GM15510 (cell line): ENCODE results near the gene SLC9A5.

ENCODE experiments used
- POLR2A ChIP-seq: IDR thresholded peaks from 3 replicates; pipeline ENCODE4 v1.6.1; 2011; ENCODE audit warnings: borderline replicate concordance; ENCODE audit not compliant: insufficient read length; ENCODE audit errors: extremely low read depth

SLC9A5 gene

DNA sequence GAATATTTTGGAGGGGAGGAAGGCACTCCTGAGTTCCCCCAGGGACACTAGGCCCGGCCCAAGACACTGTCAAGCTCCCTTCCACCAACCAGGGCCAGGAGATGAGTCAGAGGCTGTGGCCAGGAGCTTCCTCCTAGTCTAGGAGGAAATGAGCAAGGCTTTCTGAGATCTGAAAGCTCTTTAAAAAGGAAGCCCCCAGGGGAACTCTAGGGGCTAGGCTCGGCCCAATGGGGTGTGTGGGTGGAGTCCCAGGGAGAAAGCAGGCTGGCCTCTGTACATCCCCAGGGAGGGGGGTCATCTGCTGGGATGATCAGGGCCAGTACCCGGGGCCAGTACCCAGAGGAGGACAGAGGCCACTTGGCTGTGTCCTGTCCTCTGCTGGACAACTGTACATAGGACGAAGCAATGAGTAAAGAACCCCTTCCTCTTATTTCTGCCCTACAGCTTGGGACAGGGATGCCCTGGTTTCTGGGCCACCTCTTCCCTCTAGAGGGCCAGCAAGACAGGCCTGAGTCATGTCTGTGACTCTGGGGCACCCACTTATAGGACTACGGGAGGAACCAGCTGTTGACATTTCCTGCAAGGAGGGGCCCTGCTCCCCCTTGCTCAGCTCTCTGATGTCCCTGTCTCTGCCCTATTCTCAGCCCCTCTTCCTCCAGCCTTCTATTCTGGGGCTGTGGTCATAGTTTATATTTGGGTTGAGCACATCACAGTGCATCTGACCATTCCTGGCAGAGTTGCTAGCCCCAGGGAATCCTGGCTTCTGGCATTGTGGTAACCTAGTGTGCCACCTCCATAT, 4.2 kb upstream of the SLC9A5 start:
- TF ChIP-seq POLR2A: peak; percentile 59

DNA sequence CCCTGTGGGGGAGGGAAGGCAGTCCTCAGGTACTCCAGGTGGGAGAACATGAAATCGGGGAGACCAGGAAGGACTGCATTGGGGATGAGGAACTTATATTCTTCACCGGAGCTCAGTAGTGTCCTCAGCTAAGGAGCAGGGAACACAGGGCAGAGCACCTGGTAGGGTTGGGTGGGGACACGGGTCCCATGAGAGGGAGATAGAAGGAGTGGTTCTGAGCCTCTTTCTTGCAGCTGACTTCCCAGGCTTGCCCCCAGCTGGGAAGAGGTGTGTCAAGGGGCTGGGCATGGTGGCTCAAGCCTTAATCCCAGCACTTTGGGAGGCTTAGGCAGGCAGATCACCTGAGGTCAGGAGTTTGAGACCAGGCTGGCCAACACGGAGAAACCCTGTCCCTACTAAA, 3.6 kb upstream of the SLC9A5 start:
- no peak for TF ChIP-seq POLR2A

DNA sequence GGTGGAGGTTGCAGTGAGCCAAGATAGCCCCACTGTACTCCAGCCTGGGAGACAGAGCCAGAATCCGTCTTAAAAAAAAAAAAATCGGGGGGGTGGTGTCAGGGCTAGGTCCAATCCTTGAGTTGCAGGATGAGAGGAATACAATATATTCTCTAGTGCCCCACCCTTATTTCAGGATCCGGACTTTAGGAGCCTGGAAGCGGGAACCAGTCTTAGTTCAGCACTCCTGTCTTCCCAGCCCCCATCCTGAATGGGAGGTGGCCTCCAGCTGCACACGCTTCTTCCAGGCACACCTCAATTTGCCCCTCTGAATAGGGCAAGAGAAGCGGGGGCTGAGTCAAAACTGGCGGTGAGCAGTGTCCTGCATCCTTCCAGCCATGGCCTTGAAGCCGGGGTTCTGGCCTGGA, 3.1 kb upstream of the SLC9A5 start:
- TF ChIP-seq POLR2A: no peak

DNA sequence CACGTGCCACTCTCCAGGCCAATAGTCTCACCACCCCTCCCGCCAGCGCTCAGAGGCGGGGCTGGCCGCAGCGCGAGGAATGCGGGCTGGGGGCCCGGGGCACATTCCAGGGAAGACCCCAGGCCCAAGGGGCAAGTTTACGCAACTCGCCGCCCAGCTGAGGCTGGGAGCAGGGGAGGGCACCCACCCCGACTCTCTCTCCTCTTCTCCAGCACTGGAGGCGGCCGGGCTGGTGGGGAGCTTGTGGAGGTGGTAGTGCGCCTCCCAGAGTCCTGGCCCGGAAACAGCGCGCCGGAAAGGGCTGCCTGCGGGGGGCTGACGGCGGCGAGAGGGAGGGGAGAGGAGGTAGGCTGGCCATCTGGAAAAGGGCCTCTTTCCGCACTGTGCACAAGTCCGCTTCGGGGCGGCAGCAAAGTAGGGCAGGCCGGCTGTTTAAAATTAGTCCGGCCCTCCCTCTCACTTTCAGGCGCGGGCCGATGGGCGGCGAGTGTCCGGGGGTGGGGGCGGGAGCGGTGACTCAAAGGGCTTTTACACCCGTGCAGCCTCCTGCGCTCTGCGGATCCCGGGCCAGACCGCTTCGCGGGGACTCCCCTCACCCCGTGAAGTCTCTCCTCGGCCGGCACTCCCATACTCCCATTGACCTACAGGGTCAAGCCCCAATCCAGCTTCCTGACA, 2.6 kb upstream of the SLC9A5 start:
- TF ChIP-seq POLR2A: peak; percentile 41

DNA sequence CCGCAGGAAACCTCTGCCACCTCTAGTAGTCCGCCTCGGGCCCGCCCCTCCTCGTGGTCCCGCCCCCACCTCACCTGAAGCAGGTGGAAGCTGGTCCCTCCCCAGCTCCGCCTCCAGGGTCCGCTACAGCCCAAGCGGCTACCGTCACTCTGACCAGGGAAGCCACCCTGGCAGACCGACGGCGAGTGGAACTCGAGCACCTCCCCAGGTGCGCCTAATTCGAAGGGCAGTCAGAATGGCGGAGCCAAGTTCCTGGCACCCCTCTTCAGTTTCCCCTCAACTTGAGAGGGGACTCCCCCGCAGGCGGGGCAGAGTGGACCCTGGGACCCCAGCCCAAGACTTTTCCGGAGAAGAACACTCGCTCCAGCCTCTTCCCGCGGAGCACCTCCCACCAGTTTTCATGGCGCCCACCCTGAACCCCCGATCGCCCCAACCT, 2.0 kb upstream of the SLC9A5 start:
- no peak for TF ChIP-seq POLR2A

DNA sequence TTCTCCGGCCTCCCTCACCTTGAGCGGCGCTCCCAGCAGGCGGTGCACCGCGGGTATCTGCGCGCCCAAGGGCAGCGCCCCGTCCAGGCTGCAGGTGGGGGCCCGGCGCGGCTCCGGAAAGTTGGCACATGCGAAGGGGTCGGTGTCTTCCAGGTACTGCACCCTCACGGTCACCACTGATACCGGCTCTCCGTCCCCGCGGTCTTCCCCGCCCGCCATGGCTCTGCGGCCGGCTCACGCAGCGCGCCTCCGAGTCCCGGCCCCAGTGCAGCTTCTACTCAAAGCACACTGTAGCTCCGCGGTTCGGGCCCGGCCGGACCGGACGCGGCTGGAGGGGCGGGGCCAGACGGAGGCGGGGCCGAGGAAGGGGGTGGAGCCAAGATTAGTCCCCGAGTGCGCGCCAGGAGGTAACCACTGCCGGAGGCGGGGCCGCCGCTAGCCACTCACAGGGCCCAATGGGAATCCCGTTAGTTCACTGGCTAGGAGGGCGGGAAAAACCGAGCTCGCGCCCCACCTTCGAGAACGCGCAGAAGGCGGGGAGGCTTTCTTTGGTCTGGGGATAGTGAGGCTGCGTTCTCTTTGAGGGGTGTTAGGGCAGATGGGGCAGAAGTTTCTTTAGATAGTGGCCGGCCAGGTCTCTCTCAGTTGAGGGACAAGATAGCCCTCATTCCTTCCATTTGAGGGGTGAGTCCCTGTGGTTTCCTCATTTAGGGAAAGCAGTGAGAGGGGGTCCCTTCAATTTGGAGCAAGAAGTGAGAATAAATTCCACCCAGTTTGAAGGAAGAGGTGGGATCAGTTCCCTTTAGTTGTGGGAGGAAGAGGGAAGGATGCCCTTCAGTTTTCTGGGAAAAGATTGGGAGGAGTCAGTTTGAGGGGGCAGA, 1.3 kb upstream of the SLC9A5 start, which contains the start of gene FHOD1:
Gene FHOD1, minus strand, starts transcription at position 290 of the 881 bp plus-strand sequence. Its CDS starts 71 bp downstream, at position 219.
- TF ChIP-seq POLR2A: peak; percentile 87

DNA sequence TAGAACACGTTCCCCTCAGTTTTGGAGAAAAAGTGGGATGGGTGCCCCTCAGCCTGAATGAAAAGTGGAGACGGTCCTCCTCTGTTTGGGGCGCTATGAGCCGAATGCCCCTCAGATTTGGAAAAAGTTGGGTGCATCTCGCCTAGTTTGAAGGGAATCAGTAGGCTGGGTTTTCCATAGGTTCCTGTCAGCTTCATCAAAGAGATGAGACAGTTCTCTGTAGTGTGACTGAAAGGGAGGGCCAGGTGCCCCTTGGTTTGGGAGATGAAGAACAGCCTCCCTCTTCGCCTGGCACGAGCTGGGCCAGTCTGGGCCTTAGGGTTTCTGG, 742 bp upstream of the SLC9A5 start:
- TF ChIP-seq POLR2A: no peak

DNA sequence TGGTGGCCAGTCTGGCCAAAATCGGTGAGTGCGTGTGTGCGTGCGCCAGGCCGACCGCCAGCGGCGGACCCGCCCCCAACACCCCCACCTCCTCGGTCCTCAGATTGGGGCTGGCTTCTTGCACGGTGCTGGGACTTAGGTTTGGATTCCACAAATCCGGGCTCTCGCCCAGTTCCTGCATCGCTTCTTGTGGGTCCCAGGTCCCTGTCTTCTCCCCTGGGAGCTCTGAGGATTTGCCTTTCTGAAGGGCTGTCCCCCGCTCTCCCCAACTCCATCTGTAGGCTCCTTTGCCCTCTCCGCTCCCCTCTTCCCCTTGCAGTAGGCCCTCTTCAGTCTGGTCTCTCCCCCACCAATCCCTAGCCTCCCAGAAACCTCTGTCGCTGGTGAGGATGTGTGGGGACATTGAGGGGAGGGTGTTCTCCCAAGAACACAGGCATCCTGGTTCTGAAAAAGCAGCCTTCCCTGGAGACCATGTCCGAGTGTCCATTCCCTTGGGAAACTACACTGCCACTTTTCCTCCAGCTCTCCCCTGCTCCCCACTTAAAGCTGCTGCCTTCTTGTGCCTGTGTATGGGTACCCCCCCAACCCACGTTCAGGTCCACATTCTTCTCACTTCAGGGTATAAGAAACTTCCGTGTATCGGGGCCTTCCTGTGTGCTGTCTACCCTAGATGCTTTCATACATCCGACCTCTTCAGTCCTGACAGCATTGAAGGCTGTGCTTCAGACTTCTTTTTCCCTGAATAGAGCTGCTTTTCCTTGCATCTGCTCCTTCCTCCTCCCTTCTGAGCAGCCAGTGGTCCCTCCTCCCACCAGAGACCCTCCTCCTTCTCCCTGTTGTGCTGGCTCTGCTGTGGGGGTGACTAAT, 632 bp downstream of the SLC9A5 start:
- TF ChIP-seq POLR2A: no peak

DNA sequence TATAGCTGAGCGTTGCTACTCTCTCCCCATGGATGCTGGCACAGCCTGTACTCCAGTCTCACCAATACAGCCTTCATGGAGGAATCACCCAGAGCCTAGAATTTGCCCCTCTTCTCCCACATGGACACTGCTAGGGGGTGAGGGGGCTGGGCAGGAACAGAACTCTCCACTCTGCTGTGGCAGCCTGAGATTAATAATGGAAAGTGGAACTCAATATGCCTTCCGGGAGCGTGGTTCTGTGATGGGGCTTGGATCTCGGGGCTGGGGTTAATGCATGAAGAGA, 1.2 kb downstream of the SLC9A5 start:
- no peak for TF ChIP-seq POLR2A

DNA sequence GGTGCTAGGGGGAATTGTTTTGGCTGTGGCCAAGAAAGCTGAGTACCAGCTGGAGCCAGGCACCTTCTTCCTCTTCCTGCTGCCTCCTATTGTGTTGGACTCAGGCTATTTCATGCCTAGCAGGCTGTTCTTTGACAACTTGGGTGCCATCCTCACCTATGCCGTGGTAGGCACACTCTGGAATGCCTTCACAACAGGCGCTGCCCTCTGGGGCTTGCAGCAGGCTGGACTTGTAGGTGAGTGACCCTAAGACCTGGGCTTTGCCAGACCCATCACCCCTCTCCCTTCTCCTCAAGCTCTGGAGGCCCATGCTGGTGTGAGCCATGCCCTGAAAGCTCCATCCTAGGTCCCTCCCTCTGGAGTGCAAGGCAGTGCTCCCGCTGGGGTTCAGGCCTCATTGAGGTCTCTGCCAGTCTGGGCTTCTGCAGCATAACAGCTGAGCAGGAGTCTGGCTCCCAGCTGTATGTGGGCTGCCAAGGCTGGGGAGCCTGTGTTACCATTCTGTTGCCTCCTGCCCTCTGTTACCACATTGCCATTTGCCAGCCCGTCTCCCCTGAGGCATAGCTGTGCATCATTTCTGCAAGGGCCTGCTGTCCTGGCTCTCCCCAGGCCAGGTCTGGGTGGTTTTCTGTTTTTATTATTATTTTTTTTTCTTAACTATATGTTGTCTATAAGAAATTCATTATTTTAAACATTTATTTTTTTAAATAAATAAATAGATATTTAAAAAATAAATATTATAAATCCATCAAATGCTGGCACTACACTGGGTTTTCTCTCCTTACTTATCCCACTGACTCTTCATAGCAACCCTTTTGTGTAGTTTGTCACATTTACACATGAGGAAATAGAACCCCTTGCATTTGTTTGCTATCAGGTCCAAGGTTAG, 4.1 kb downstream of the SLC9A5 start:
- TF ChIP-seq POLR2A: no peak

DNA sequence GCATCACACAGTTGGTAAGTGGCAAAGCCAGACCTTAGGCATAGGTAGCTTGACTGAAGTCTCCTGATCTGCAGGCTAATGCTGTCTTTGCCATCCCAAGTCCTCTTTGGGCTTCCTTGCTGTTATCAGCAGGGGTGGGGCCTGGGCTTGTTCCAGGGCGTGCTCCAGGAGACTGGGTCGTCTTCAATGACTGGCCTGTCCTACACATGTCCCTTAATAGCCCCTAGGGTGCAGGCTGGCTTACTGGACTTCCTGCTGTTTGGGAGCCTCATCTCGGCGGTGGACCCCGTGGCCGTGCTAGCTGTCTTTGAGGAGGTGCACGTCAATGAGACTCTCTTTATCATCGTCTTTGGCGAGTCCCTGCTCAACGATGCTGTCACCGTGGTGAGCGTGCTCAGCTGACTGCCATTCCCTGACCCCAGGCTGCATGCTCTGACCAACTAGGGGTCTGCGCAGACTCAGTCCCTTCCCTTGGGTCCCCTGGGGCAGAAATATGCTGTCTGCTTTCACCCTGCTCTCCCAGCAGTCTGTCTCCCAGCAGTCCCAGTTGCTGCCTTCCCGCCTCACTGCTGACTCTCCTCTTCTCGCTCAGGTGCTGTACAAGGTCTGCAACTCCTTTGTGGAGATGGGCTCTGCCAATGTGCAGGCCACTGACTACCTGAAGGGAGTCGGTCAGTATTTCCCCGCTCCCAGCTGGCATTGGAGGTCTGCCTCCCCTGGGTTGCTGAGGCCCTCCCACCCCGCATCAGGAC, 6.2 kb downstream of the SLC9A5 start:
- TF ChIP-seq POLR2A: no peak

DNA sequence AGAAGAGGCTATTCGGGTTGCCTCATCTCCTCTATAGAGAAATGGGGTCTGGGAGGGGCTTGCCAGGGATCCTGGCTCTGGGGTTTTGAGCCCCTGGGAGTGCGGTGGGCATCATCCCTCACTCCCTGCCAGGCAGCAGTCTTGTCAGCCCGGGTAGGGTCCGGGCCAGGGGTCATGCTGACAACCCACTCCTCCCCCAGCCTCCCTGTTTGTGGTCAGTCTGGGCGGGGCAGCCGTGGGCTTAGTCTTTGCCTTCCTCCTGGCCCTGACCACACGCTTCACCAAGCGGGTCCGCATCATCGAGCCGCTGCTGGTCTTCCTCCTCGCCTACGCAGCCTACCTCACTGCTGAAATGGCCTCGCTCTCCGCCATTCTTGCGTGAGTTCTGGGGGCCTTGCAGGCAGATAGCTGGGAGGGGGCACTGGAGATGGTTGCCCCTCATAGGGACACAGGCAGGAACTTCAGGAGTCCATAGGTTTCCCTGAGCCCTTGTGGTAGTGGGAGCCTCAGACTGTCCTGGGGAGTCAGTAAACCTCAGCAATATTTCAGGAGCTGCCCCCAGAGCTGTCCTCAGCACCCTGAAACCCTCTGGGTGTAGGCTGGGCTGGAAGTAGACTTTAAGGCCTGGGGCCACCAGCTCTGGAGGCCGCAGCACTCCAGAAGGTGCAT, 6.9 kb downstream of the SLC9A5 start:
- no peak for TF ChIP-seq POLR2A
